ENCODE results near the gene COPB2. TPM values are rescaled to one million over a fixed set of nuclear protein-coding genes. Genes with fewer than 3 reads are reported as not detected.

Gene COPB2
- total and polyA plus RNA-seq, 2 of the 8 experiments (the other 6 are each of a cell fraction or from before 2014, with no cell fraction given), result 40.3 to 119 TPM

DNA sequence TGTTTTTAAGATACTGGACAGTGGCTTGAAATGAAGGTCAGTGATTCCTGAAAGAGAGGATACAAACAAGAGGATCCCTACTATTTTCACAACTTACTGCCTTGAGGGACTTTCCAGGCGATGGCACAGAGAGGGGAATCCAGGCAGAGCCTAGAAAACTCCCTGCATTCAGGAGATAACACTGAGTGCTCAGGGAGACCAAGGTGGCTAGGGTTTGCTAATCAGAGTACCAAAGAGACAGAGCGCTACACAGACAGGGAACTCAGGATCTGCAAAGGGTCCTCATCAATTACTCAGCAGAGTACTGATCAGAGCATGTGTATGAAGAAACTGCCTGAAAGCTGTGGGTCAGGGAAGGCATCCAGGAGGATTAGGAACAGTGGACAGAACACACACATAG, 57.4 kb downstream of the COPB2 start:
- H3K4me2 ChIP-seq (ENCODE audit: insufficient read depth in 1 of 2, low read depth in 2 of 2, low read length in 2 of 2), result no peak overlapping the region
- no peak overlapping the region for H4K91ac ChIP-seq (replicated peaks; ENCODE audit: insufficient read length, low read length)
- no peak overlapping the region for H2BK20ac ChIP-seq (ENCODE audit: low read length)
- H2BK15ac ChIP-seq (ENCODE audit: low read length), result no peak overlapping the region
- H2AK5ac ChIP-seq (ENCODE audit: low read depth, low read length), result no peak overlapping the region
- no peaks in the 10 kb centered on the region for H3K79me1 ChIP-seq (ENCODE audit: low read depth, low read length)
- H3K9ac ChIP-seq (replicated peaks in 1 of 4; ENCODE audit: extremely low read depth in 1 of 4, low read depth in 3 of 4, low read length in 3 of 4), result no peak overlapping the region
- no peak overlapping the region for H4K8ac ChIP-seq (ENCODE audit: extremely low read depth, insufficient read depth, low read length)
- POLR2A ChIA-PET (ENCODE audit: partially characterized antibody), result interaction anchor here (1.3 kb wide), 1 partner anchor 10 kb away, joined by 3 read pairs; no protein-coding TSS in a partner anchor
- H4K20me1 ChIP-seq (replicated peaks in 1 of 2; ENCODE audit: control insufficient read depth in 1 of 2, insufficient read depth in 2 of 2, low read length in 2 of 2), result no peaks in the 10 kb centered on the region
- H3K9me3 ChIP-seq (ENCODE audit: insufficient read depth in 2 of 2, low read depth in 1 of 2, low read length in 1 of 2), result no peaks in the 10 kb centered on the region
- H3K56ac ChIP-seq (replicated peaks; ENCODE audit: insufficient read length, low read depth, low read length), result no peak overlapping the region
- no peak overlapping the region for H2BK5ac ChIP-seq (ENCODE audit: low read depth, low read length)
- H4K5ac ChIP-seq (ENCODE audit: insufficient read length, low read depth, low read length), result no peak overlapping the region
- H2AFZ ChIP-seq (ENCODE audit: low read length), result no peak overlapping the region
- no peaks in the 10 kb centered on the region for H3K4me1 ChIP-seq (replicated peaks in 1 of 4; ENCODE audit: control insufficient read depth in 3 of 4, insufficient read depth in 4 of 4, low read length in 3 of 4)
- DNase-seq (ENCODE audit: low read depth in 1 of 2, low spot score in 2 of 2), result no peak
- H3K23me2 ChIP-seq (ENCODE audit: low read depth, low read length), result no peaks in the 10 kb centered on the region
- no peak overlapping the region for H3K14ac ChIP-seq (ENCODE audit: insufficient read length)
- no peak overlapping the region for H3K18ac ChIP-seq (ENCODE audit: extremely low read depth, low read length)
- H3K36me3 ChIP-seq (ENCODE audit: control insufficient read depth in 2 of 4, insufficient read depth in 4 of 4, low read length in 3 of 4), result no peaks in the 10 kb centered on the region
- H3K79me2 ChIP-seq (ENCODE audit: control insufficient read depth in 1 of 2, insufficient read depth in 2 of 2, low read length in 2 of 2), result no peaks in the 10 kb centered on the region
- FAIRE-seq, result no peak
- no peak overlapping the region for H3K27ac ChIP-seq (ENCODE audit: low read depth, low read length)
- H3K4me3 ChIP-seq (ENCODE audit: extremely low read depth in 1 of 4, insufficient read depth in 2 of 4, low read depth in 3 of 4, low read length in 4 of 4), result no peak overlapping the region
- CTCF ChIA-PET (ENCODE audit: partially characterized antibody), result interaction anchor here (4.7 kb wide), 1 partner anchor 14 kb away, joined by 58 read pairs; no protein-coding TSS in a partner anchor
- H3K27me3 ChIP-seq (replicated peaks in 1 of 4; ENCODE audit: control insufficient read depth in 3 of 4, extremely low read depth in 1 of 4, insufficient read depth in 3 of 4, low read length in 3 of 4), result peaks cover 0 to 5% (median 4%) of the 10 kb centered on the region in 4 experiments; a peak in 3 of 7 replicates
- H2BK120ac ChIP-seq (replicated peaks; ENCODE audit: low read depth, low read length), result no peak overlapping the region
- H3K4ac ChIP-seq (replicated peaks; ENCODE audit: insufficient read length, low read depth, low read length), result no peak overlapping the region
- no peak overlapping the region for H3K23ac ChIP-seq (ENCODE audit: insufficient read length)
- WGBS, 2 experiments (ENCODE audit: extremely low coverage in 1 of 2, insufficient coverage in 1 of 2, insufficient read length in 1 of 2, insufficient replicate concordance in 2 of 2, low coverage in 1 of 2, low lambda C conversion rate in 2 of 2, missing lambda C conversion rate in 1 of 2), result 58% methylated on average over 2 of the region's 2 CpGs; no CpG with 5 or more reads in 1 of the 2 experiments
- no peak overlapping the region for H2BK12ac ChIP-seq (ENCODE audit: low read depth, low read length)

Measured in H1 (cell line).